Stimulated activated CD8-positive, alpha-beta memory T cell treated with anti-CD3 and anti-CD28 coated beads, Interleukin-12 subunit alpha, Interleukin-12 subunit beta, amount 100 ng/mL, for 4 hours (primary cell): Measurements from ENCODE around the gene FSD1.
A peak's percentile ranks its signal among the peaks of the same experiment; 100 is the strongest.

ENCODE experiments used
- DNase-seq: peaks from one replicate; pipeline ENCODE4 v3.0.0-alpha.2; 2020; ENCODE audit warnings: low read depth

Gene FSD1

GRCh38 chr19:4319067-4319718 is 14.8 kb downstream of the FSD1 start:
- DNase-seq, result no peak

GRCh38 chr19:4320419-4320818 is 16.0 kb downstream of the FSD1 start:
- DNase-seq, result no peak

- no peak for DNase-seq
These were observed 18.7 kb downstream of the FSD1 start for GRCh38 chr19:4322942-4323665.

GRCh38 chr19:4323692-4324091 is 19.3 kb downstream of the FSD1 start:
- no peak for DNase-seq

DNA sequence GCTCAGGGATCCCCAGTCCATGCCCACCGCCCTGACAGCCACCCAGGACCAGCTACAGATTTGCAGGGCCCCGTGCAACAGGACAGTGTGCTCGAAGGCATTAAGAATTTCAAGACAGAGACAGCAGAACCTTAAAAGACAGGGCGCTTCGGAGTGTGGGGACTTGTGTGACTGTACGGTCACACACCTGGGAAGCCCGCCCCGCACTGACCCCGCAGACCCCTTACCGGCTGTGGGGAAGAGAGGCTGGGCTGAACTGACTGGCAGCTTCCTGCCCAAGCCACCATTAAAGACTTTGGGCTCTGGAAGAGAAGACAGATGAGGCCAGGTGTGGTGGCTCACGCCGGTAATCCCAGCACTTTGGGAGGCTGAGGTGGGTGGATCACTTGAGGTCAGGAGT is 19.8 kb downstream of the FSD1 start:
- DNase-seq, result no peak

DNA sequence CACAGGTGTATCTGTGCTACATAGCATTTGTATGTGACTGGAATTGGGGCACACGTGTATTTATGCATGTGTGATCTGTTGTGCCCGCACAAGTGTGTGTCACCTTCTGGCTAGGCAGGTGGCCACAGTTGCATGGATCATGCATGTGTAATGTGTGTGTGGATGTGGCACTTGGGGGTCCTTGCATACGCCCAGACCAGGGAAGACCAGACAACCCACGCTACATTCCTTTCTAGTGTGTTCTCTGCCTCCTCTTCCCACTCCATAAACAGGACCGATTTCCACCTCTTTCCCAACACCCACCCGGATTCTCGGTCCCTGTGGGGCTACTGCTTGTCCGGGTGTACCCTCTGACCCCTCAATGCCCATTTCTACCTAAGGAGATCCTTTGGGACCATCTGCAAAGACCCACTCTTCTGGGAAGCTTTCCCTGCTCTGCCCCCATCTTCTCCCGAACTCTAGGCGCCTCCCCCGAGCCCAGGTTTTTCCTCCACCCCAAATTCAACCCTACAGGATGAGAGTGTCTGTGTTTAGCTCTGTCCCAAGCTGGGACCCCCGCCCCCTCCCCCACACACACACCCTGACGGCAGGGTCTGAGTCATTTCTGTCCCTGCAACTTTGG is 21.9 kb downstream of the FSD1 start:
- no peak for DNase-seq

- no peak for DNase-seq
These were observed 22.4 kb downstream of the FSD1 start for GRCh38 chr19:4326837-4327251.

GRCh38 chr19:4327252-4327876 is 23.0 kb downstream of the FSD1 start:
- peak; percentile 52 for DNase-seq

GRCh38 chr19:4327877-4328242 is 23.5 kb downstream of the FSD1 start:
- DNase-seq, result no peak

DNA sequence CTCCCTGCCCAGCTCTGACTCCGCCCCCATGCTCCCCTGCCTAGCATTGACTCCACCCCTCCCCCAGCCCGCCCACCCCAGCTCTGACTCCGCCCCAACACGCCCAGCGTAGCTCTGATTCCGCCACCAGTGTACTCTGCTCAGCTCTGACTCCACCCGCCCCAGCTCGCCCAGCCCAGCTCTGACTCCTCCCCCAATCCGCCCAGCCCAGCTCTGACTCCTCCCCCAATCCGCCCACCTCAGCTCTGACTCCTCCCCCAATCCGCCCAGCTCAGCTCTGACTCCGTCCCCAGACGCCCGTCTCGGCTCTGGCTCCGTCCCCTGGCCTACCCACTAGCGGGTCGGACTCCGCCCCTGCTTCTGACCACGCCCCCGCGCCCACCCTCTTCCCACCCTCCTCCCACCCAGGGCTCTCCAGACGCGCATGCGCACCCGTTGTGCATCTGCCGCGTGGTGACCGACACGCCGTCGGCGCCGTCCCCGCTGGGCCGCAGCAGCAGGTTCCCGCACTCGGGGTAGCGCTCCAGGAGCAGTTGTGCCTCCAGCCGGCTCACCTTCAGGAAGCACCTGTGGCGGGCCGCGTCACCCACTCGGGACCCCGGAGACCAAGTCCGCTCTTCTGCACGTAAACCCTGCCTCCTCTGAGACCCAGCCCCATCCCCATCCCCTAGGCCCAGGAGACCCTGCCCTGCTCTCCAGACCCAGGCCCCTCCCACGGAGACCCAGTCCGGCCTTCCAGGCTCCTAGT is 24.0 kb downstream of the FSD1 start:
- DNase-seq, result peak; percentile 93

GRCh38 chr19:4328991-4329681 is 24.7 kb downstream of the FSD1 start:
- DNase-seq, result peak; percentile 17

DNA sequence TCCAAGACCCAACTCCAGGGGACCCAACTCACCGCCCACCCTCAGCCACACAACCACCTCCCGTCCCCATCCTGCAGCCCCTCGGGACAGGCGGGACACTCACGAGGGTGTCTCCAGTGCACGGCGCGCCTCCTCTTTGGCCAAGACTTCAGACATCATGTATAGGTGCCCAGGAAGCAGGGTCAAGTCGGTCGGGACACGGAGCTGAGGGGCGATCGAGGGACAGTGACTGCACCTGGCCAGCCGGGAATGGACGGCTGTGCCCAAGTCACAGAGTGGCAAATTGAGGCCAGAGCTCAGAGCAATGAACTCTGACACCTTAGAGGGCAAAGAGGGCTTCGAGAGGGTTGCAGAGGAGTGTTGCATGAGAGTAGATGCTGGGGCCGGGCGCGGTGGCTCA is 25.5 kb downstream of the FSD1 start:
- no peak for DNase-seq

DNA sequence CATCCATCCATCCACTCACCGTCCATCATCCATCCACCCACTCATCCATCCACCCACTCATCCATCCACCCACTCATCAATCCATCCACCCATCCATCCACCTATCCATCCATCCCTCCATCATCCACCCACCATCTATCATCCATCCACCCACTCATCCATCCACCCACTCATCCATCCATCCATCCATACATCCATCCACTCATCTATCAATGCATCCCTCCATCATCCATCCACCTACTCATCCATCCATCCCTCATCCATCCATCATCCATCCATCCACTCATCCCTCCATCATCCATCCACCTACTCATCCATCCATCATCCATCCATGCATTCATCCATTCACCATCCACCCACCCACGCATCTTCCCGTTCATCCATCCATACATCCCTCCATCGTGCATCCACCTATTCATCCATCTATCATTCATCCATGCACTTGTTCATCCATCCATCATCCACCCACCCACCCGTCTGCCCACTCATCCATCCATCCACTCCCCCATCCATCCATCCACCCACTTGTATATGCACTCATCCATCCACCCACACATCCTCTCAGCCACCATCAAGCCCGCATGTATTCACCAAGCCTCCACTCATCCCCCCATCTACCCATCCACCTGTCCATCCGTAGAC is 30.7 kb downstream of the FSD1 start:
- DNase-seq, result no peak

DNA sequence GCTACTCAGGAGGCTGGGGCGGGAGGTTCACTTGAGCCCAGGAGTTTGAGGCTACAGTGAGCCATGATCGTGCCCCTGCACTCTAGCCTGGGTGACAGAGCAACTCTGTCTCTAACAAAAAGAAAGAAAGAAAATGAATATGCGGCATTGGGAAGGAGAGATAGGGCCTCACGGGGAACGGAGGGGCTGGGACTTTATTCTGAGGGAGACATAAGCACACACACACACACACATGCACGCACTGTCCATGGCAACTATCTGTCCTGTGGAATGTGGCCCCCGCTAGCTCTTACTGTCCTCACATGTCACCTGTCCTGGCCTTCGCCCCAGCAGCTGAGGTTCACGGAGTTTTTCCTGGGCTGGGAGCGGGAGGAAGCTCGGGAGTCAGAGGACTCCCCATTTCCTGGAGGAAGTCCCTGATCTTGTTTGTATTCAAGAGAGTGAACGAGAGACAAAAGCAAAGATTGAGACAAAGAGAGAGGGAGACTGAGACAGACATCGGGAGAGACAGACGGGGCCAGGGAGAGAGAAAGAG is 33.6 kb downstream of the FSD1 start:
- no peak for DNase-seq

- DNase-seq, result no peak
These were observed 34.3 kb downstream of the FSD1 start, which contains the start of gene STAP2 for GRCh38 chr19:4338441-4339355. STAP2 (minus strand) TSS chr19:4338827; CDS start chr19:4338753, 74 bp downstream.

DNA sequence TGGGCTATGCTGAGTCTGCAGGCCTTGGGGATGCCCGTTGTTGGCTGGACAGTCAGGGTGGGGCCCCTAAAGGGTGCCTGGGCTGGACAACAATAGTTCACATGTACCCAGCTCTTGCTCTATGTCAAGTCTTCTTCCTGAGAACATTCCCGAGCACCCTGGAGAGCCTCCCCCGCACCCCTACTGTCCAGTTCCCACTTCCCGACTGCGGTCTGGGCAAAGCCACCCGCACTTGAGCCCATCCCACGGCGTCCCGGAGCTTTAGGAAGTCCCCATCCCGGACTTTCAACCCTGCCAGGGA is 37.9 kb downstream of the FSD1 start:
- no peak for DNase-seq

DNA sequence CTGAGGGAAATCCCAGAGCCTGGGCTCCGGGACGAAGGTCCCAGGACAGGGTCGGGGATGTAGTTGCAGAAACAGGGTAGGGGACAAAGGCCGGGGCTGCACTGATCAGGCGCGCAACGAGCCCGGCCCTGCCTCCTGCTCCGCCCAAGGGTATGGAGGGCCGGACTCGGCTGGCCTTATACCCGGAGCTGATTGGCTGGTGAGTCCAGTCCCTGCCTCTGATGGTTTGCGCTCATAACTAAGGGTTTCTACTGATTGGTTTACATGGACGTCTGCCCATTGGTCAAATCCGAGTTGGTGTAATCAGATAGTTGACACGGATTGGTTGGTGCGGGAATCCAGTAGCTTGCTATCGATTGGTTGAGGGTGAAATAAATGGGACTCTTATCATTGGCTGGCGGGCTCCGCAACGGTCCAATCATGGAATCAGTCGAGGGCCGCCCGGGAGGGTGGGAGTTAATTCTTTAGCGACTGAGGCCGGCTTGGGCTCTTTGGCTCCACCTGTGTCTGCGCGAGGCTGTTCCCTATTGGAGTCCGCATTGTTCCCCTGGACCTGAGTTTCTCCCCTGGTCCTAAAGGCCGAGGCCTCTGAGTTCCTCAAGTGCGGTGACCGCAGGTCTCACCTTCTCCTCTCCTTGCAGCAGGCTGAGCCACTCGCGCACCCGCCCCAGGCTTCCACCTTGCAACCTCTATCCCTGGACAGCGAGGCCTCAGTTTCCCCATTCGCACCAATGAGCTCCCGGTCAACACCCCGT is 38.4 kb downstream of the FSD1 start:
- peak; percentile 71 for DNase-seq

- peak; percentile 86 for DNase-seq
These were observed 39.2 kb downstream of the FSD1 start, which contains the start of gene MPND for GRCh38 chr19:4343370-4344307. MPND (plus strand) TSS chr19:4343562; CDS start chr19:4343594, 32 bp downstream.
